ENCODE data around the gene CXCL17. TPM values are rescaled to one million over a fixed set of nuclear protein-coding genes. Genes with fewer than 3 reads are reported as not detected.

The CXCL17 gene
- total RNA-seq, 1 donor from 2014 or later, result 2.9 TPM

GRCh38 chr19:42469311-42470235 is 26.8 kb upstream of the CXCL17 start:
- TF ChIP-seq POLR2A (IDR thresholded peaks at IDR 0.05) (no peak), POLR2AphosphoS5 (IDR thresholded peaks at IDR 0.05; ENCODE audit: insufficient read depth in 1 of 2, low read depth in 1 of 2) (no peak), CTCF (IDR thresholded peaks at IDR 0.05) (no peak)
- H3K4me3 ChIP-seq, result no peak overlapping the region
- H3K4me1 ChIP-seq, result peaks cover 12% of the 10 kb centered on the region
- H3K9me3 ChIP-seq, result no peaks in the 10 kb centered on the region
- intact Hi-C loops (cut with DNase I), result loop anchor here (10.0 kb wide), 1 partner anchor 55 kb away; the partner anchor contains the start of gene CEACAM1
- no peaks in the 10 kb centered on the region for H3K36me3 ChIP-seq
- DNase-seq (ENCODE audit: extremely low spot score in 2 of 2), result no peak
- no peak overlapping the region for H3K27ac ChIP-seq
- H3K27me3 ChIP-seq, result no peaks in the 10 kb centered on the region

GRCh38 chr19:42468273-42468796 is 25.6 kb upstream of the CXCL17 start:
- H3K27ac ChIP-seq, result no peak overlapping the region
- H3K9me3 ChIP-seq, result no peaks in the 10 kb centered on the region
- DNase-seq (ENCODE audit: extremely low spot score in 2 of 2), result no peak
- TF ChIP-seq CTCF (IDR thresholded peaks at IDR 0.05) (no peak), POLR2AphosphoS5 (IDR thresholded peaks at IDR 0.05; ENCODE audit: insufficient read depth in 1 of 2, low read depth in 1 of 2) (no peak), POLR2A (IDR thresholded peaks at IDR 0.05) (no peak)
- H3K27me3 ChIP-seq, result no peaks in the 10 kb centered on the region
- no peaks in the 10 kb centered on the region for H3K36me3 ChIP-seq
- H3K4me1 ChIP-seq, result peaks cover 12% of the 10 kb centered on the region
- intact Hi-C loops (cut with DNase I), result loop anchor here (10.0 kb wide), 1 partner anchor 56 kb away; the partner anchor contains the start of gene CEACAM1
- no peak overlapping the region for H3K4me3 ChIP-seq

- Histone ChIP-seq H3K4me1 (peaks cover 12% of the 10 kb centered on the region), H3K27ac (no peak overlapping the region), H3K4me3 (no peak overlapping the region)
Measured at GRCh38 chr19:42467183-42467760, 24.5 kb upstream of the CXCL17 start.

GRCh38 chr19:42466521-42467182 is 23.9 kb upstream of the CXCL17 start:
- no peak overlapping the region for H3K27ac ChIP-seq

More at GRCh38 chr19:42467183-42467760, 24.5 kb upstream of the CXCL17 start:
- Histone ChIP-seq H3K9me3 (no peaks in the 10 kb centered on the region), H3K27me3 (no peaks in the 10 kb centered on the region), H3K36me3 (no peaks in the 10 kb centered on the region)
- intact Hi-C loops (cut with DNase I), result loop anchor here (10.0 kb wide), 1 partner anchor 58 kb away; the partner anchor contains the start of gene CEACAM1
- no peak for TF ChIP-seq POLR2AphosphoS5 (IDR thresholded peaks at IDR 0.05; ENCODE audit: insufficient read depth in 1 of 2, low read depth in 1 of 2)
- no peak for TF ChIP-seq CTCF (IDR thresholded peaks at IDR 0.05)
- no peak for TF ChIP-seq POLR2A (IDR thresholded peaks at IDR 0.05)
- DNase-seq (ENCODE audit: extremely low spot score in 2 of 2), result no peak

GRCh38 chr19:42465827-42466280 is 23.1 kb upstream of the CXCL17 start:
- H3K4me3 ChIP-seq, result no peak overlapping the region
- H3K9me3 ChIP-seq, result no peaks in the 10 kb centered on the region
- TF ChIP-seq POLR2AphosphoS5 (IDR thresholded peaks at IDR 0.05; ENCODE audit: insufficient read depth in 1 of 2, low read depth in 1 of 2) (no peak), CTCF (IDR thresholded peaks at IDR 0.05) (no peak), POLR2A (IDR thresholded peaks at IDR 0.05) (no peak)
- H3K27me3 ChIP-seq, result no peaks in the 10 kb centered on the region
- H3K27ac ChIP-seq, result no peak overlapping the region
- H3K36me3 ChIP-seq, result no peaks in the 10 kb centered on the region
- intact Hi-C loops (cut with DNase I), result loop anchor here (10.0 kb wide), 1 partner anchor 59 kb away; the partner anchor contains the start of gene CEACAM1
- H3K4me1 ChIP-seq, result no peaks in the 10 kb centered on the region
- no peak for DNase-seq (ENCODE audit: extremely low spot score in 2 of 2)

More at GRCh38 chr19:42466521-42467182, 23.9 kb upstream of the CXCL17 start:
- H3K36me3 ChIP-seq, result no peaks in the 10 kb centered on the region
- peaks cover 6% of the 10 kb centered on the region for H3K4me1 ChIP-seq
- intact Hi-C loops (cut with DNase I), result loop anchor here (10.0 kb wide), 1 partner anchor 58 kb away; the partner anchor contains the start of gene CEACAM1
- H3K27me3 ChIP-seq, result no peaks in the 10 kb centered on the region
- no peaks in the 10 kb centered on the region for H3K9me3 ChIP-seq
- TF ChIP-seq POLR2A (IDR thresholded peaks at IDR 0.05), result no peak
- no peak overlapping the region for H3K4me3 ChIP-seq
- DNase-seq (ENCODE audit: extremely low spot score in 2 of 2), result no peak

All from vagina (tissue), 2 donors.